Neural cell (in vitro differentiated cells): ENCODE results near the gene PCP4. TPM values are rescaled to one million over a fixed set of nuclear protein-coding genes. Genes with fewer than 3 reads are reported as not detected.

Experiments used
- H2AFZ ChIP-seq: fragments of 200-600, 300-800 bp; sonication (generic), shearing (Covaris generic); 2 replicates; pipeline ENCODE4 v1.6.0; 2014; ENCODE audit warnings: low read depth, mild to moderate bottlenecking, antibody characterized with exemption, low read length, moderate library complexity
- H3F3A ChIP-seq: fragments of 200-600 bp; shearing (Covaris generic); 2 replicates; pipeline ENCODE4 v1.6.1; 2016; ENCODE audit warnings: mild to moderate bottlenecking, moderate library complexity, mixed read lengths, antibody characterized with exemption, low read length; ENCODE audit not compliant: insufficient read depth, poor library complexity, severe bottlenecking
- H3K27ac ChIP-seq: fragments of 200-600, 300-800 bp; sonication (generic), shearing (Covaris generic); 2 replicates; pipeline ENCODE4 v1.5.1; 2014; ENCODE audit warnings: mild to moderate bottlenecking, low read length, moderate library complexity
- H3K27me3 ChIP-seq: fragments of 300-800, 200-600 bp; sonication (generic), shearing (Covaris generic); 2 replicates; pipeline ENCODE4 v1.6.0; 2014; ENCODE audit warnings: mild to moderate bottlenecking, low read depth, low read length, moderate library complexity; ENCODE audit not compliant: insufficient read depth
- H3K36me3 ChIP-seq: fragments of 300-800, 200-600 bp; sonication (generic), shearing (Covaris generic); 2 replicates; pipeline ENCODE4 v1.5.1; 2014; ENCODE audit warnings: mild to moderate bottlenecking, antibody characterized with exemption, low read length, moderate library complexity; ENCODE audit not compliant: insufficient read depth
- H3K4me2 ChIP-seq: fragments of 300-800, 200-600 bp; sonication (generic), shearing (Covaris generic); 2 replicates; pipeline ENCODE4 v1.6.0; 2014; ENCODE audit warnings: mild to moderate bottlenecking, low read length
- H3K4me3 ChIP-seq: fragments of 300-800, 200-600 bp; sonication (generic), shearing (Covaris generic); 2 replicates; pipeline ENCODE4 v1.5.1; 2014; ENCODE audit warnings: mild to moderate bottlenecking, low read length, moderate library complexity
- H3K79me2 ChIP-seq: fragments of 200-600 bp; shearing (Covaris generic); replicated peaks from 2 replicates; pipeline ENCODE4 v1.6.0; 2014; ENCODE audit warnings: mild to moderate bottlenecking, low read length, moderate library complexity; ENCODE audit not compliant: insufficient read depth
- H3K9ac ChIP-seq: fragments of 300-800, 200-600 bp; sonication (generic), shearing (Covaris generic); 2 replicates; pipeline ENCODE4 v1.6.1; 2016; ENCODE audit warnings: mild to moderate bottlenecking, low read length, mixed read lengths
- H3K9me2 ChIP-seq: fragments of 200-600 bp; shearing (Covaris generic); 2 replicates; pipeline ENCODE4 v1.6.1; 2016; ENCODE audit warnings: mild to moderate bottlenecking, low read length, mixed read lengths; ENCODE audit not compliant: insufficient read depth
- H3K9me3 ChIP-seq: fragments of 200-600, 300-800 bp; sonication (generic), shearing (Covaris generic); 2 replicates; pipeline ENCODE4 v1.6.1; 2016; ENCODE audit warnings: mild to moderate bottlenecking, mixed run types, low read length, moderate library complexity, mixed read lengths
- H4K20me1 ChIP-seq: fragments of 200-600 bp; shearing (Covaris generic); 2 replicates; pipeline ENCODE4 v1.6.1; 2016; ENCODE audit warnings: mild to moderate bottlenecking, mixed run types; ENCODE audit not compliant: insufficient read depth
- EP300 ChIP-seq: fragments of 450-650 bp; conservative IDR thresholded peaks from 2 replicates; pipeline ENCODE4 v1.6.1; 2014; ENCODE audit warnings: antibody characterized with exemption, mild to moderate bottlenecking, moderate library complexity; ENCODE audit not compliant: poor library complexity, severe bottlenecking
- EZH2 ChIP-seq: fragments of 200-600, 300-800 bp; shearing (Covaris generic), sonication (generic); IDR thresholded peaks from 2 replicates; pipeline ENCODE4 v1.6.1; 2014; ENCODE audit warnings: antibody characterized with exemption, low read length, borderline replicate concordance, mild to moderate bottlenecking; ENCODE audit not compliant: insufficient read depth, poor library complexity, severe bottlenecking
- MXI1 ChIP-seq: fragments of 450-650 bp; conservative IDR thresholded peaks from 2 replicates; pipeline ENCODE4 v1.6.1; 2014; ENCODE audit warnings: antibody characterized with exemption, mild to moderate bottlenecking; ENCODE audit not compliant: poor library complexity, severe bottlenecking
- POLR2AphosphoS5 ChIP-seq: IDR thresholded peaks from 2 replicates; pipeline ENCODE4 v1.6.1; 2012
- RAD21 ChIP-seq: fragments of 450-650 bp; conservative IDR thresholded peaks from 2 replicates; pipeline ENCODE4 v1.6.1; 2014; ENCODE audit warnings: antibody characterized with exemption, mild to moderate bottlenecking, moderate library complexity
- REST ChIP-seq: IDR thresholded peaks from 2 replicates; pipeline ENCODE4 v1.6.1; 2012; ENCODE audit warnings: borderline replicate concordance
- SMC3 ChIP-seq: fragments of 450-650 bp; conservative IDR thresholded peaks from 2 replicates; pipeline ENCODE4 v1.6.1; 2014; ENCODE audit warnings: antibody characterized with exemption, mild to moderate bottlenecking, moderate library complexity; ENCODE audit not compliant: poor library complexity
- TAF1 ChIP-seq: IDR thresholded peaks from 2 replicates; pipeline ENCODE4 v1.6.1; 2012; ENCODE audit warnings: low read depth
- polyA plus RNA-seq: library from polyadenylated mRNA; depleted of rRNA; stranded (reverse); fragments of >200 nt; gene quantifications from 2 replicates; pipeline ENCODE4 v1.2.3, GENCODE V29; 2014
- TF ChIP-seq, protein P1 (sequence below): fragments of 450-650 bp; IDR thresholded peaks from 2 replicates; pipeline ENCODE4 v1.5.1; 2014; ENCODE audit warnings: antibody characterized with exemption, mild to moderate bottlenecking, moderate library complexity; ENCODE audit not compliant: poor library complexity, severe bottlenecking

PCP4 gene
- polyA plus RNA-seq, 1 donor from 2014 or later = 10.1 TPM

- Histone ChIP-seq H2AFZ (no peak overlapping the region), H3K9me3 (no peaks in the 10 kb centered on the region), H4K20me1 (no peaks in the 10 kb centered on the region)
These were observed 57.5 kb downstream of the PCP4 start for GRCh38 chr21:39924577-39925308.

GRCh38 chr21:39927304-39927886, 60.2 kb downstream of the PCP4 start:
- no peaks in the 10 kb centered on the region for H3K9me2 ChIP-seq
- H3F3A ChIP-seq = no peaks in the 10 kb centered on the region
- H2AFZ ChIP-seq = no peak overlapping the region
- H3K4me3 ChIP-seq = no peak overlapping the region
- no peak overlapping the region for H3K27ac ChIP-seq
- no peaks in the 10 kb centered on the region for H3K36me3 ChIP-seq
- no peak overlapping the region for H3K9ac ChIP-seq
- H3K79me2 ChIP-seq = no peaks in the 10 kb centered on the region
- no peak for TF ChIP-seq REST
- no peak for TF ChIP-seq EZH2
- TF ChIP-seq RAD21 = no peak
- TF ChIP-seq TAF1 = no peak
- TF ChIP-seq EP300 = no peak
- no peaks in the 10 kb centered on the region for H4K20me1 ChIP-seq
- no peak overlapping the region for H3K4me2 ChIP-seq
- H3K27me3 ChIP-seq = no peaks in the 10 kb centered on the region
- H3K9me3 ChIP-seq = no peaks in the 10 kb centered on the region

More at GRCh38 chr21:39924577-39925308, 57.5 kb downstream of the PCP4 start:
- no peak overlapping the region for H3K9ac ChIP-seq
- no peaks in the 10 kb centered on the region for H3K27me3 ChIP-seq
- no peak overlapping the region for H3K27ac ChIP-seq
- H3K79me2 ChIP-seq = no peaks in the 10 kb centered on the region
- no peak overlapping the region for H3K4me3 ChIP-seq
- TF ChIP-seq EZH2 (no peak), SMC3 (no peak), TAF1 (no peak), MXI1 (no peak), EP300 (no peak), RAD21 (no peak), REST (no peak), POLR2AphosphoS5 (no peak)
- TF ChIP-seq, protein P1, sequence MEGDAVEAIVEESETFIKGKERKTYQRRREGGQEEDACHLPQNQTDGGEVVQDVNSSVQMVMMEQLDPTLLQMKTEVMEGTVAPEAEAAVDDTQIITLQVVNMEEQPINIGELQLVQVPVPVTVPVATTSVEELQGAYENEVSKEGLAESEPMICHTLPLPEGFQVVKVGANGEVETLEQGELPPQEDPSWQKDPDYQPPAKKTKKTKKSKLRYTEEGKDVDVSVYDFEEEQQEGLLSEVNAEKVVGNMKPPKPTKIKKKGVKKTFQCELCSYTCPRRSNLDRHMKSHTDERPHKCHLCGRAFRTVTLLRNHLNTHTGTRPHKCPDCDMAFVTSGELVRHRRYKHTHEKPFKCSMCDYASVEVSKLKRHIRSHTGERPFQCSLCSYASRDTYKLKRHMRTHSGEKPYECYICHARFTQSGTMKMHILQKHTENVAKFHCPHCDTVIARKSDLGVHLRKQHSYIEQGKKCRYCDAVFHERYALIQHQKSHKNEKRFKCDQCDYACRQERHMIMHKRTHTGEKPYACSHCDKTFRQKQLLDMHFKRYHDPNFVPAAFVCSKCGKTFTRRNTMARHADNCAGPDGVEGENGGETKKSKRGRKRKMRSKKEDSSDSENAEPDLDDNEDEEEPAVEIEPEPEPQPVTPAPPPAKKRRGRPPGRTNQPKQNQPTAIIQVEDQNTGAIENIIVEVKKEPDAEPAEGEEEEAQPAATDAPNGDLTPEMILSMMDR = no peak
- no peaks in the 10 kb centered on the region for H3F3A ChIP-seq
- no peaks in the 10 kb centered on the region for H3K9me2 ChIP-seq
- H3K36me3 ChIP-seq = no peaks in the 10 kb centered on the region
- no peak overlapping the region for H3K4me2 ChIP-seq
